Colon (tissue), 2 donors: ENCODE data around the gene DDX50.
"Not testable (repeated sequence)": the region's sequence is repeated elsewhere in the genome, so short reads cannot be mapped to it uniquely, and the experiment has no call there.

Source experiments
- FAIRE-seq: peaks from 2 replicates; lab custom pipeline; 2012; peaks lifted over from hg19 to GRCh38; lab: Jason Lieb, UNC
- donor health status: control.
- donor health status: control.

DDX50 gene

GRCh38 chr10:68901105-68901927, at the start of gene DDX50:
DDX50 (plus strand) TSS chr10:68901315; CDS start chr10:68901385, 70 bp downstream.
- peak; percentile 38 for FAIRE-seq

DNA sequence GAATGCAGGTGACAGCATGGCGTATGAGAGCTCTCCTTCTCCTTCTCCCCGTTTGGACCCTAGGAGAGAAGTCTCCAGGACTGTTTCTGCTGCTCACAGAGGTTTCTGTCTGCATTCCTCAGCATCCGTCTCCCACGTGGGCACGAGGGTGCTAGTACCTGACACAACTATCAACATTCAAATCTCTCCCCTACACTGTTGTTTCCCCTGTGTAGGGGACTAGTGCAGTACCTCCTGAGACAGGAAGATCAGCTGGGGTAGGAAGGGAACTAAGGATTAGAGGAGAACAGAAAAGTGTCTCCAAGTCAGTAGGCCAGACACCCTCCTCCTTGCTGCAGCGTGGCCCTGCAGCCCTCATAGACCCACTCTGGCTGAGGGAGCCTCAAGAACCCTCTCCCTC, 44.8 kb upstream of the DDX50 start:
- no peak for FAIRE-seq

DNA sequence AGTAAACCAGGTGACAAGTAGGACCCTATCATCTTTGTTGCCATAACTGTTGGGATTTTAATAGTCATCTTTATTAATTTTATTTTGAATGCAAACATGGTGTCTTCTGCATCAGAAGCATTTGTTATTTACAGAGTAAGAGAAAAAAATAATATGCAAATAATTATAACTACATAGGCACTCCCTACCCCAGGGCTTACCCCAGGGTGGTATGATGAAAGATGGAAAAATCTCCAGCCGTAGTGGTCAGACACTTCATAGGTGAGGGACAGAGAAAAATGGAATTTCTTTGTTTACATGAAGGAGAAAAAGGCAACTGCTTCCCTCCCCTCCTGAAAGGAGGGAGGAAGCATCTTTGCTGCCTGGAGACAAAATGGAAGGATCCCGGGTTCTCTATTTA, 44.1 kb upstream of the DDX50 start:
- no peak for FAIRE-seq

GRCh38 chr10:68861253-68861652, 39.9 kb upstream of the DDX50 start:
- no peak for FAIRE-seq

- no peak for FAIRE-seq
Observed at GRCh38 chr10:68864611-68865010, 36.5 kb upstream of the DDX50 start.

DNA sequence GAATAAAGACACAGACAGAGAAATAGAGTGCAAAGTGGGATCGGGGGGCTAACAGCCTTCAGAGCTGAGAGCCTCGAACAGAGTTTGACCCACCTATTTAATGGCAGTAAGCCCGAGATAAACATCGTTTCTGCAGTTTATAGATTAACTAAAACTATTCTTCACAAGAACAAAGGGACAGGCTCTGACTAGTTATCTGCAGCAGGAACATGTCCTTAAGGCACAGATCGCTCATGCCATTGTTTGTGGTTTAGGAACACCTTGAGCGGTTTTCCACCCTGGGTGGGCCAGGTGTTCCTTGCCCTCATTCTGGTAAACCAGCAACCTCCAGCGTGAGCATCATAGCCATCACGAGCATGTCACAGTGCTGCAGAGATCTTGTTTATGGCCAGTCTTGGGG, 32.9 kb upstream of the DDX50 start:
- FAIRE-seq, result not testable (repeated sequence)

- no peak for FAIRE-seq
Observed at GRCh38 chr10:68869623-68870022, 31.5 kb upstream of the DDX50 start.

GRCh38 chr10:68870061-68870460, 31.1 kb upstream of the DDX50 start:
- FAIRE-seq, result no peak

GRCh38 chr10:68870545-68871104, 30.5 kb upstream of the DDX50 start:
- no peak for FAIRE-seq

- FAIRE-seq, result no peak
Observed at GRCh38 chr10:68871105-68871711, 29.9 kb upstream of the DDX50 start.

GRCh38 chr10:68871731-68872342, 29.3 kb upstream of the DDX50 start:
- FAIRE-seq, result no peak

GRCh38 chr10:68876246-68877138, 24.6 kb upstream of the DDX50 start:
- no peak for FAIRE-seq

- FAIRE-seq, result no peak
Observed at GRCh38 chr10:68877482-68878110, 23.5 kb upstream of the DDX50 start.

DNA sequence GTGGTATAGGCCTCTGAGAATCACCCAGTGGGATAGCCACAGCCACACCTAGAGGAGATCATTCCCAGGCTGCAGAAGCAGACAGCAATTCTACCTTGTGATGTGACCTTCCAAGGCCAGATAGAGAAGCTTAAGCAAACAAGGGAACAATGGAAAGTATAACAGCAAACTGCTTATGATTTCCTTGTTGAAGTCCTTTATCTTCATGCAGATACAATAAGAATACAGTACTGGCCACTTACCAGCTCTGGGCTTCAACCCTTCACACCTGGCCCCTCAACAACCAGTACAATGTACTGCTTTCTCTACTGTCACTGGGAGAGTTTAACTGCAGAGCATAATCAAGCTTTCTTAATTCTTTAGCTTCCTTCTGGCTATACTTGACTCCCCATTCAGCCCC, 22.6 kb upstream of the DDX50 start:
- FAIRE-seq, result no peak

DNA sequence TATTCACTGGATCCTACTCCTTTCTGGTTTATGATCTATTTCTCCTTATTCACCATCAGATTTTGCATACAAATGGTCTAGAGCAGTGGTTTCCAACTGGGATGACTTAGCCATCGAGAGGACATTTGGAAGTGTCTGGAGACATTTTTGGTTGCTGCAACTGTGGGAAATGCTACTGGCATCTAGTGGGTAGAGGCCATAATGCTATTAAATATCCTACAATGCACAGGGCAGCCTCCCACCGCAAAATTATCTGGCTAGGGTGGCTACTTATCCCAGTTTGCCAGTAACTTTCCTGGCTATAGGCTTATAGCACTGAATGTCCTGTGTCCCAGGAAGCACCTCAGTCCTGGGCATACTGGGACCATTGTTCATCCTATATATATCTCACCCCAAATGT, 21.5 kb upstream of the DDX50 start:
- no peak for FAIRE-seq

GRCh38 chr10:68880181-68880580, 20.9 kb upstream of the DDX50 start:
- FAIRE-seq, result no peak

DNA sequence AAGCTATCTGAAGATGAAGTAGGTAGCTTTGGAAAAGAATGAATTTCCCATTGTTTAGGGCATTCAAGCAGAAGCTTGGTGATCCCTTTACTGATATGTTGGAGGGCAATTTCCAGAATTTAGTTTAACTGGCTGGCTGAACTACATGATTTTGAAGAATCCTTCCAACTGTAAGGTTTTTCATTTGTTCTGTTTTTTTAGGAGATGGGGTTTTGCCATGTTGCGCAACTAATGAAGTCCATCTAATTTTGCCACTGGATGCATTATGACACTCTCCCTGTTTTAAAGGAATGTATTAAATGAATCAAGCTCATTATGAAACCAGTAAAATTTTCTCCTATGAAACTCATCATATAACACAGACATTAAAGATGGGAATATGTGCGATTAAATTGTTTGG, 6.1 kb upstream of the DDX50 start:
- no peak for FAIRE-seq

GRCh38 chr10:68897336-68897741, 3.8 kb upstream of the DDX50 start:
- FAIRE-seq, result no peak

- FAIRE-seq, result no peak
Observed at GRCh38 chr10:68899186-68899745, 1.8 kb upstream of the DDX50 start.

- FAIRE-seq, result no peak
Observed at GRCh38 chr10:68900427-68901104, 549 bp upstream of the DDX50 start.

DNA sequence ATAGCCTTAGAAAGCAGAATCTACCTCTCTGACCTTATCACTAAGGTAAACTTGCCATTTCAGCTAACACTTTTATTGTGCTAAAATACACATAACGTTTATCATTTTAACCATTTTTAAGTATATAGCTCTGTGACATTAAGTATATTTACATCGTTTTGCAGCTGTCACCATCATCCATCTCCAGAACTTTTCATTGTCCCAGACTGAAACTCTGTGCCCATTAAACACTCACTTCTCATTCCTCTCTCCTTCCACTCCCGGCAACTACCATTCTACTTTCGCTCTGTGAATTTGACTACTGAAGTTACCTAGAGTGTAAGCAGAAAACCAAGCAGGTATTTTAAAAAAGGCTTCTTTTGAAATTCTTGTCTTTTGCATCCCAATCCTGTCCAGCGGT, 1.3 kb downstream of the DDX50 start:
- no peak for FAIRE-seq
